H1 (cell line): ENCODE results near the gene CHDH. TPM values are rescaled to one million over a fixed set of nuclear protein-coding genes. Genes with fewer than 3 reads are reported as not detected.

Source experiments
- CBX8 ChIP-seq: fragments of 300-800, 300-1000 bp; sonication (generic); IDR thresholded peaks from 2 replicates; pipeline ENCODE4 v1.7.1; 2016; ENCODE audit warnings: low read depth, low read length, borderline replicate concordance
- CEBPB ChIP-seq: IDR thresholded peaks from 2 replicates; pipeline ENCODE4 v1.6.1; 2012; ENCODE audit warnings: low read depth, low read length
- CREB1 ChIP-seq: IDR thresholded peaks from 2 replicates; pipeline ENCODE4 v1.6.1; 2012; ENCODE audit warnings: inconsistent platforms
- EZH2 ChIP-seq: fragments of 200-600 bp; sonication (generic); IDR thresholded peaks from 2 replicates; pipeline ENCODE4 v1.7.1; 2012; ENCODE audit warnings: low read depth, mild to moderate bottlenecking, moderate library complexity, low read length, inconsistent platforms; ENCODE audit not compliant: severe bottlenecking
- JUND ChIP-seq: IDR thresholded peaks from 2 replicates; pipeline ENCODE4 v1.6.1; 2011; ENCODE audit warnings: mild to moderate bottlenecking, improper control_type of control experiment, low read length
- KDM4A ChIP-seq: IDR thresholded peaks from one replicate; pipeline ENCODE4 v1.7.1; 2012; ENCODE audit warnings: low read depth, mild to moderate bottlenecking, moderate library complexity, low read length, inconsistent platforms; ENCODE audit not compliant: severe bottlenecking
- POLR2AphosphoS5 ChIP-seq: IDR thresholded peaks from 2 replicates; pipeline ENCODE4 v1.6.1; 2011; ENCODE audit warnings: low read depth, low read length
- RNF2 ChIP-seq: fragments of 200-900, 300-1000 bp; sonication (generic); IDR thresholded peaks from 2 replicates; pipeline ENCODE4 v1.7.1; 2016; ENCODE audit warnings: borderline replicate concordance, low read depth, mild to moderate bottlenecking, antibody characterized with exemption, low read length; ENCODE audit not compliant: poor library complexity, severe bottlenecking; ENCODE audit errors: missing control alignments
- SIN3A ChIP-seq, 2 experiments: IDR thresholded peaks in 1 of 2; conservative IDR thresholded peaks in 1 of 2; 2 replicates each; pipeline ENCODE4 v1.6.1; 2011 to 2012; ENCODE audit warnings: low read length in 2 of 2, improper control_type of control experiment in 1 of 2, low read depth in 1 of 2, mild to moderate bottlenecking in 1 of 2
- SP1 ChIP-seq: IDR thresholded peaks from 2 replicates; pipeline ENCODE4 v1.6.1; 2011; ENCODE audit warnings: low read depth, low read length
- polyA plus RNA-seq, 7 experiments: library from polyadenylated mRNA; depleted of rRNA in 3 of 7; stranded (reverse) in 5 of 7; unstranded in 2 of 7; fragments of >200 nt in 5 of 7; fragments of 200-250 nt in 2 of 7; gene quantifications; 1 replicate in 5 of 7; 2 replicates in 1 of 7; 4 replicates in 1 of 7; pipeline versions ENCODE4 v1.2.1 to v1.2.3, GENCODE V29; 2011 to 2013; ENCODE audit warnings: missing spikeins in 2 of 7, mixed read lengths in 2 of 7
- total RNA-seq: library from RNA; stranded (reverse); fragmentation: NEBNext Ultra II Directional; extraction: Animal tissue kit (Norgen Biotek cat#: 25700); gene quantifications from 2 replicates; pipeline ENCODE4 v1.2.1, GENCODE V29; 2021
- TF ChIP-seq, protein P1 (sequence below): IDR thresholded peaks from 2 replicates; pipeline ENCODE4 v1.6.1; 2011; ENCODE audit warnings: low read length, improper control_type of control experiment

Gene CHDH
- total and polyA plus RNA-seq, 2 of the 8 experiments (the other 6 are each of a cell fraction or from before 2014, with no cell fraction given), result 4.9 to 10.3 TPM

DNA sequence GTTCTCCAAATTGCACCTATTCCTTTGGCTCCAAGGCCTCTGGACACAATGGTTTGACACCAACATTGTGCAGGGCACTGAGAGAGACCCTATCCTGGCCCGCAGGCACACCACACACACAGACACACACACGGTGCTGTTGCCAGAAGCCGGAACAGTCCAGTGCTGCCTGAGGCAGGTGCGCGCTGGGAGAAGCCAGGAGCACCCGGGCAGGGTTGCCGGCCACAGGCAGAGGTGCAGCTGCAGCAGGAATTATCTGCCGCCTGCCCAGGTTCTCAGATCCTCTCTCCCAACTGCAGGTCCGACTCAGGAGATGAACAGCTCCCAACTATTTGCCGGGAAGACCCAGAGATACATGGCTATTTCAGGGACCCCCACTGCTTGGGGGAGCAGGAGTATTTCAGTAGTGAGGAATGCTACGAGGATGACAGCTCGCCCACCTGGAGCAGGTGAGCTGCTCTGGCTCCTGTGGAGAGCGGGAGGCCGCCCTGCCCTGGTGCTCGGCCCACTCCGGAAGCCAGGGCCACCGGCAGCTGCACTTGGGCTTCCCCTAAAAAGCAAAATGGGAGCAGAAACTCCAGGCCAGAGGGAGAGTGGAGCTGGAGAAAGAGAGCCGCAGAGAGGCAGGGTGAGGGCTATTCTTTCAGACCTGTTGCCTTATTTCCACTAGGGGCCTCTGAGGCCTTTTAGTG lies 42.9 kb downstream of the CHDH start (continued):
- TF ChIP-seq CEBPB, result no peak
- no peak for TF ChIP-seq RNF2
- TF ChIP-seq SP1, result no peak
- TF ChIP-seq CBX8, result no peak
- no peak for TF ChIP-seq SIN3A (conservative IDR thresholded peaks at IDR 0.05 in 1 of 2, IDR thresholded peaks at IDR 0.05 in 1 of 2; ENCODE audit: low read depth in 1 of 2, low read length in 2 of 2)
- no peak for TF ChIP-seq KDM4A
- no peak for TF ChIP-seq CREB1
- no peak for TF ChIP-seq EZH2
- TF ChIP-seq, protein P1, sequence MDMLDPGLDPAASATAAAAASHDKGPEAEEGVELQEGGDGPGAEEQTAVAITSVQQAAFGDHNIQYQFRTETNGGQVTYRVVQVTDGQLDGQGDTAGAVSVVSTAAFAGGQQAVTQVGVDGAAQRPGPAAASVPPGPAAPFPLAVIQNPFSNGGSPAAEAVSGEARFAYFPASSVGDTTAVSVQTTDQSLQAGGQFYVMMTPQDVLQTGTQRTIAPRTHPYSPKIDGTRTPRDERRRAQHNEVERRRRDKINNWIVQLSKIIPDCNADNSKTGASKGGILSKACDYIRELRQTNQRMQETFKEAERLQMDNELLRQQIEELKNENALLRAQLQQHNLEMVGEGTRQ, result no peak
- TF ChIP-seq POLR2AphosphoS5, result no peak
- TF ChIP-seq JUND, result no peak
